Activated naive CD8-positive, alpha-beta T cell treated with anti-CD3 and anti-CD28 coated beads, Interleukin-2, amount 50 U/mL, for 24 hours (primary cell): ENCODE measurements around the gene ZFYVE1.

Source experiments
- ATAC-seq: fragments of 150-1000 bp; cut with Tn5 transposase; one replicate; pipeline ENCODE4 v1.10.0; 2021
- DNase-seq: peaks from one replicate; pipeline ENCODE4 v3.0.0; 2021
- H3K27ac Mint-ChIP-seq: one replicate; pipeline ENCODE4 v1.8.0; 2021; ENCODE audit warnings: mild to moderate bottlenecking, mixed read lengths
- H3K27me3 Mint-ChIP-seq: one replicate; pipeline ENCODE4 v1.8.0; 2021; ENCODE audit warnings: mixed read lengths
- H3K36me3 Mint-ChIP-seq: one replicate; pipeline ENCODE4 v1.8.0; 2021; ENCODE audit warnings: low read depth, mixed read lengths
- H3K4me1 Mint-ChIP-seq: one replicate; pipeline ENCODE4 v1.8.0; 2021; ENCODE audit warnings: mixed read lengths
- H3K4me3 Mint-ChIP-seq: one replicate; pipeline ENCODE4 v1.8.0; 2021; ENCODE audit warnings: mild to moderate bottlenecking, moderate library complexity, mixed read lengths
- H3K9me3 Mint-ChIP-seq: one replicate; pipeline ENCODE4 v1.8.0; 2021; ENCODE audit warnings: mixed read lengths

ZFYVE1 gene

DNA sequence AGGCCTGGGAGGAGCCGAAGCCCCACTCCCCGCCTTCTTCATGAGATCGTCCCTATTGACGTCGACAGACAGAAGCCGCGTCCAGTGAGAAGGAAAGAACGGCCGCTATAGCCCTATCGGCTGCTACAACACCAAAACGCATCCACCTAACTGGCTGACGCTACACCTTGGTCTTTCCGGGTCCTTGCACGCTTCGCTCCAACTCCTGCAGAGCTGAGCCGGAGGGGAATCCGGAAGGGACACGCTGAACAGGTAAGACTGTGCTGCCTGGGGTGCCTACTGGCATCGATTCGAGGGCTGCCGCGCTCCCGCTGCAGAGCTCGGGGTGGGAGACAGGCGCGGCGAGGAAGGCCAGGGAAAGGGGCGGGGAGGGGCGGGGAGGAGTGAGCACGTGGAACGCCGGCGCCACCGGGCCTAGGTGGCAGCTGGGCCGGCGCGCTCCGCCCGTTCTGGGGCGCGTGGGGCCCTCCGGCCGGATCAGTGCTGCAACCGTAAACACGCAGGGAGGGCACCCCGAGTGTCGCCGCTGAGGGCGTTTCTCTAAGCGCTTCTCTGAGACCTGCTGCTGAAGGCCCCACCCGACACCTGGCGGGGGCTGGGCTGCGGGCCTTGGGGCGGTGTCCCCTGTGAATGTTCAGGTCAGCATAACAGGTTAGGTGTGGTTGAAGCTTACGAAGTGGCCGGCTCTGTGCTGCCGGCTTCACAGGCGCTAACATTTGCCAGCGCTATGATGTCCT is 100.4 kb downstream of the ZFYVE1 start, which contains the start of gene DCAF4:
DCAF4 (plus strand) TSS at position 173 of the 737 bp plus-strand sequence. CDS start 11,515 bp downstream, outside the sequence.
- peaks cover 12% of the 10 kb centered on the region for H3K4me1 Mint-ChIP-seq
- H3K4me3 Mint-ChIP-seq, result peak within 1 kb of the TSS; percentile 89
- peak; percentile 98 for ATAC-seq
- peak; percentile 91 for DNase-seq
- H3K27me3 Mint-ChIP-seq, result peaks cover 5% of the 10 kb centered on the region
- H3K9me3 Mint-ChIP-seq, result no peaks in the 10 kb centered on the region
- peak within 1 kb of the TSS; percentile 90 for H3K27ac Mint-ChIP-seq
- peaks cover 2% of the 10 kb centered on the region for H3K36me3 Mint-ChIP-seq

DNA sequence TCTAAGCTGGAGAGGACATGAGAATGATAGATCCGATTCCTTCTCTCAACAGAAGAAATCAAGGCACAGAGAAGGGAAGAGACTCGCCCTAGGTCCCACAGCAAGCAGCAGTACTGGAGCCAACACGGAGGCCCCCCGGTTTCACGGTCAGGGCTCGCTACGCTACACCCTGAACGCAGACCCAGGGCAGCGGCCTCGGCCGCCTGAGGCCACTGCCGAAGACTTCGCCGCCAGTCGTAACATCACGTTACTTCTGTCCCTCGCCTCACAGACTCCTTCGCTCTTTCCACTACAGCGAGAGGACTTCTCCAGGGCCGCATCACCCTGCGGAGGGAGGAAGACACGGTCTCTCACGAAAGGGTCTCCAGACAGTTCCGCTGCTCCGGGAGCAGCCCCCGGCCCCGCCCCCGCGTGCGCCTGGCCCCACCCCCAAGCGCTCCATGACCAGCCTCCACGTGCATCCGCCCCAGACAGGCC is 101.1 kb downstream of the ZFYVE1 start:
- Mint-ChIP-seq H3K4me1 (peaks cover 12% of the 10 kb centered on the region), H3K4me3 (peak overlapping the region; percentile 89), H3K27me3 (peaks cover 8% of the 10 kb centered on the region), H3K9me3 (no peaks in the 10 kb centered on the region), H3K27ac (peak overlapping the region; percentile 90), H3K36me3 (peaks cover 2% of the 10 kb centered on the region)
- ATAC-seq, result no peak
- no peak for DNase-seq

DNA sequence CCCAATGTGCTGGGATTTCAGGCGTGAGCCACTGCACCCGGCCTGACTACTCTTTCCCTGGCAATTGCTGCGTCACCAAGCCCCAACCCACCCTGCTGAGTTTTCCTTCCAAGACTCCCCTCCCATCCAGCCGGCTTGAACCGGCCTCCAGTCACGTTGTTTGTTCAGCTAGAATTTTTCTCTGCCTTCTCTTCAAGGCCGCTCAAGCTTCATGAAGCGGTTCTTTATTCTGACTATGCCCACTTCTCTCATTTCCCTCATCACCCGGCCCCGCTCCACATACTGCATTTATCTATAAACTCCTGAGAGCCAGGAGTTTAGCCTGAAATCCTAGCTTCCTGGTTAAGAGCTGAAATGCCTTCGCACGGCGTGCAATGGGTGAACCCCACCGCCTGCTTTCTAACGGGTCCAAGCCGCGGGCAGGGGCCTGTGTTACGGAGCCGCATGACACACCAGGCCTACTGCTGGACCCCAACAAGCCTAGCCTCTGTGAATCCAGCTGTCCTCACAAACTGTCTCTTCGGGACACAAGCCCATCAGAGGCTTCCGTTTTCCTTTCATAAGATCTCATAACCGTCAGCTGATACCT is 101.6 kb downstream of the ZFYVE1 start:
- Mint-ChIP-seq H3K27ac (peak overlapping the region; percentile 90), H3K27me3 (peaks cover 8% of the 10 kb centered on the region), H3K9me3 (no peaks in the 10 kb centered on the region), H3K36me3 (peaks cover 2% of the 10 kb centered on the region), H3K4me1 (peaks cover 12% of the 10 kb centered on the region), H3K4me3 (peak overlapping the region; percentile 89)
- no peak for ATAC-seq
- DNase-seq, result no peak

DNA sequence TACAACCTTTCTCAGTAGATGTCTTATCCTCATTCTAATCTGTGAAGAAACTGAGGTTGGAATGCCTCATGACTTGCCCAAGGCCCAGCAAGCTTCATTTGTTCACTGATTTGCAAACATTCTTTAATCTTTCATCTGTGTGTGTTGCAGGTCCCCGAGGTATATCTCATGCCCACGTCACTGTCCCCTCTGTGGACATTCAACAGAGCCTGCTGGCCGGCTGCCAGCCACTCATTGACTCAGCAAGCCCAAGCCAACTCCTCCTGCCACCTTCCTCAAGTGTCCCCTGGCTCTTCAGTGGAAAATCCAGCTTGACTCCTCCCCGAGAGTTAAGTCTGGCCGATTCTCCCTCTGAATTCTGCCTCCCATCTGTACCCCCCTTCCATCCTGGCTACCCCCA is 102.6 kb downstream of the ZFYVE1 start:
- ATAC-seq (no peak), DNase-seq (no peak)
- Mint-ChIP-seq H3K4me3 (no peak overlapping the region), H3K27me3 (peaks cover 17% of the 10 kb centered on the region), H3K9me3 (no peaks in the 10 kb centered on the region), H3K27ac (no peak overlapping the region), H3K4me1 (peaks cover 12% of the 10 kb centered on the region), H3K36me3 (no peaks in the 10 kb centered on the region)

DNA sequence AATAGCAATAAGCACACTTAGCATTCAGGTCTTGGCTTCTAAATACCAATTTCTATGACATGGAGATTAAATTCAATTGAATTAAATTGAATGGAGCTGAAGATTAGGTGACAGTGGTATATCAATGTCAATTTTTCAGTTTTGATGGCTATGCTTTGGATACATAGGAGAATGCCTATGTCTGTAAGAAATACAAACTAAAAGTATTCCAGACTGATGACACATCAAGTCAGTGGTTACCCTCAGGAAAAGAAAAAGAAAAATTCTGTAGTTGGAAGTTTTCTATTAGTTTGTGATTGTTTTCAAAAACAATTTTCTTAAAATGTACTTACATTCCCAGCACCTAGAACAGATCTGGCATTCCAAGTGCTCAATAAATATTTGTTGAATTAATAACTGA is 105.5 kb downstream of the ZFYVE1 start:
- Mint-ChIP-seq H3K4me1 (peaks cover 7% of the 10 kb centered on the region), H3K4me3 (no peak overlapping the region), H3K9me3 (no peaks in the 10 kb centered on the region), H3K27me3 (peaks cover 26% of the 10 kb centered on the region), H3K36me3 (no peaks in the 10 kb centered on the region), H3K27ac (no peak overlapping the region)
- ATAC-seq (no peak), DNase-seq (no peak)

DNA sequence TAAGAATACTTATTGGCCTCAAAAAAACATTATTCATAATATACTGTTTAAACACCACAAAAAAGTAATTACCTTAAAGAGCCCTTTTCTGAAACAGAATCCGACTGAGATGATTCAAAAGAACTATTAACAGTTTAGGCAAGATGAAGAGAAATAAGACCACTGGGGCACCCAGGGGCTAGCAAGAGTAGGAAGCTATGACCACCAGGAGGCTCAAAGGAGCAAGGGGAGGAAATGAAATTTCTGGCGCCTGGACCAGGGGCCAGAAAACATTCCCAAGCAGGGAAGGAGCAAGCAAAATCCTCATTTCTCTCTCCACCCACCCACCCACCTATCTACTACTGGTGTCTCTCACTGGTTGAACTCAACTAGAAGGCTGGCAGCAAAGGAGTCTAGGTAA is 106.9 kb downstream of the ZFYVE1 start:
- no peak for ATAC-seq
- H3K9me3 Mint-ChIP-seq, result no peaks in the 10 kb centered on the region
- H3K27me3 Mint-ChIP-seq, result peaks cover 24% of the 10 kb centered on the region
- no peak overlapping the region for H3K27ac Mint-ChIP-seq
- no peaks in the 10 kb centered on the region for H3K4me1 Mint-ChIP-seq
- H3K36me3 Mint-ChIP-seq, result no peaks in the 10 kb centered on the region
- no peak for DNase-seq
- no peak overlapping the region for H3K4me3 Mint-ChIP-seq
